GM18858 (cell line): ENCODE measurements around the gene TMX4.

Source experiments
- ATAC-seq: cut with Tn5 transposase; IDR thresholded peaks from one replicate; pipeline ENCODE4 v1.9.1; 2021; ENCODE audit not compliant: unreplicated experiment

TMX4 gene

DNA sequence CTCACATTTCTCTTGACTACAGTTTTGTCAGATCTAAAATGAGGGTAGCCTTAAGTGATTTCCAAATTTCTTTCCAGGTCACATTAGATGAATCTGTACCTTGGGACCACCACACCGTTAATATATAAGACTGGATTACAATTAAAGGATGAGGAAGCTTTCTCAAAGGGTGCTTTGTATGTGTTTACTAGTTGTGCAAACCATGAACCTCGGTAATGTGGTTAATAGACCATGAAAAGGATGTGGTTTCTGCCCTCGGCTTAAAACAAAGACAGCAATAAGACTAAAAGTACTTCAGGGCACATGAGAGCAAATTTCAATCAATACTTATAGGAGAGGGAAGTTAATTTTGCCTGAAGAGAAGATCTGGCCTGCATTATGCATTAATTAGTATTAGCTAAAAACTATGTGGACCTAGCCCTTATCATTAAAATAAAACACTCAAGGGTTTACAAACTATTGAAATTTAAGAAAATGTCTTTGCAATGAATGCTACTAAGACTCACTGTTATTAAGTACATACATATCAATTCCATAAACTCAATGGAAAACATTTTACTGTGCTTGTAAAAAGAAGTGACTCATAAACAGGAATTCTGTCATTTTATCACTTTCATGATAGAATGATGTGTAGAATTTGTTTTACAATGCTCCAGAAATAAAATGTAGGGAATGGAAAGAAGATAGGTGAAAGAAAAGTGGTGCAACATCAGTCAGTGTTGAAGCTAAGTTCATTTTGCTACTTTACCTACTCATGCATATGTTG lies 936 bp upstream of the TMX4 start:
- ATAC-seq: peak; percentile 41

GRCh38 chr20:8019998-8020247 lies 362 bp upstream of the TMX4 start:
- ATAC-seq: no peak

DNA sequence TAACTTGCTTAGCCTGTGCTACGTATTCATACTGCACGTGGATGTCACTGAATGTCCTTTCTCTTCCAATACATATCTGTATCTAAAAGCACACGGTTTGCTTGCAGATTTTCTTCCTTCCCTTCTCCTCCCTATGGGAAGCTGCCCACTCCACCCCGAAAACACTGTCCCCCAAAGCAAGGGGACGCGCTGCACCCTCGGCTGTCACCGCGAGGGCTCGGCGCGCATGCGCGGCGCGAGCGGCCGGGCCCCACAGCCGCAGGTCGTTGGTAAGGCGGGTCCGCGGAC lies 659 bp downstream of the TMX4 start:
- peak; percentile 50 for ATAC-seq

GRCh38 chr20:8012724-8013123 lies 6.8 kb downstream of the TMX4 start:
- no peak for ATAC-seq

DNA sequence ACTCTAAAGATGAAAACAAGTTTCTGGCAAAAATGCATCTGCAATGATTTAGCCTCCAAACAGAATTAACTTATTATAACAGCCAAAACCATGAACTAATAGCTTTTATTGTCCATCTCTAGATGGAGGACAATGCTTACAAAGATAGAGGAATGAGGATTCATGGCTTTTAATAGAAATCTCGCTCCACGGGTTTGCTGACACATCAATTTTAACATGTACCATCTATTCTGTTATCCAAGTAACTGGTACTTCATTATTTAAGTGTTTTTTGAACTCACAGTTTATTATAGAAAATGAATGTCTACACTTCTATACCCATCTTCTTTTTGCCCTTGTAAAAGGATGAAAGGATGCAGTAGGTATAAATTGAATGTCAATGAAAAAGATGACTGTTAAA lies 10.8 kb downstream of the TMX4 start:
- no peak for ATAC-seq

- ATAC-seq: no peak
Observed at GRCh38 chr20:8007490-8007889, 12.1 kb downstream of the TMX4 start.

DNA sequence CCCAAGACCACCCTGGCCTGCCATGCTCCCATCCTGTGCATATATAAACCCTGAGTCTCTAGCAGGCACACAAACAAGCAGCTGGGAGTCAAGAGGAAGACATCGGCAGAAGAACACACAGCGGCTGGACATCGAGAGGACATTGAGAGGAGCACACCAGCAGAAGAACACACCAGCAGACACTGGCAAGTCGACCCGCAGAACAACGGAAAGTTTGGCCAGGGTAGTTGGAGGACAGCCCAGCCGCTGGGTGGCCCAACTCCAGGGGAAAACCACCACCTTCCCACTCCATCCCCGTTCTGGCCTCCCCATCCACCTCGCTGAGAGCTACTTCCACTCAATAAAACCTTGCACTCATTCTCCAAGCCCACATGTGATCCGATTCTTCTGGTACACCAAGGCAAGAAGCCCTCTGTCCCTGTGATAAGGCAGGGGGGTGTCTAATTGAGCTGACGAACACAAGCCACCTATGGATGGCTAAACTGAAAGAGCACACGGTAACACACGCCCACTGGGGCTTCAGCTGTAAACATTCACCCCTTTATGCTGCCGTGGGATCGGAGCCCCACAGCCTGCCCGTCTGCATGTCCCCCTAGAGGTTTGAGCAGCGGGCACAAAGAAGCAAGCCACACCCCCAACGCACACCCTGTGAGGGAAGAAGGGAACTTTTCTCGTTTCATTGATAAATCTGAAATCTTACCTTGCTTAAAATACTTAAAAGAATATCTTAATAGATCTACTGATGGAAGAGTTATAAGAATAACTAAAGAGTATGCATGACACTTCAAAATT lies 13.8 kb downstream of the TMX4 start:
- no peak for ATAC-seq

- no peak for ATAC-seq
Observed at GRCh38 chr20:8005033-8005432, 14.5 kb downstream of the TMX4 start.

- ATAC-seq: no peak
Observed at GRCh38 chr20:8002056-8002455, 17.5 kb downstream of the TMX4 start.

DNA sequence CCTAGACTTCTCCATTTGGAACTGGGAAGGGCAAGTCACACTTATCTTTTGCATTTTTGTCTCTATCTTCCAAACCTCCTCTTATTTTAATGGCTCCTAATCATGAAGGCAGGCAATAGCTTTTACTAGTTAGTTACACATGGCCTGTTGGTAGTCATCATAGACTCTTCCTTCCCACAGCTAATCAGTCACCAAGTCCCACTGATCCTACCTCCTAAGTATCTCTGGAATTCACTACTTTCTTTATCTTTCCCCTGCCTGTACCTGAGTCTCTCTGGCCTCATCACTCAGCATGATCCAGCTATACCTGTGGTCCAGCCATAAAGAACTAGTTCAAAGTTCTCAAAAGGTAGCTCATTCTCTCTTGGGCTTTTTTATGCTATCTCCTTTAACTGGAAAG lies 18.8 kb downstream of the TMX4 start:
- no peak for ATAC-seq

- ATAC-seq: no peak
Observed at GRCh38 chr20:7996898-7997297, 22.7 kb downstream of the TMX4 start.

- ATAC-seq: no peak
Observed at GRCh38 chr20:7994809-7995208, 24.8 kb downstream of the TMX4 start.

GRCh38 chr20:7993703-7994102 lies 25.9 kb downstream of the TMX4 start:
- ATAC-seq: no peak

DNA sequence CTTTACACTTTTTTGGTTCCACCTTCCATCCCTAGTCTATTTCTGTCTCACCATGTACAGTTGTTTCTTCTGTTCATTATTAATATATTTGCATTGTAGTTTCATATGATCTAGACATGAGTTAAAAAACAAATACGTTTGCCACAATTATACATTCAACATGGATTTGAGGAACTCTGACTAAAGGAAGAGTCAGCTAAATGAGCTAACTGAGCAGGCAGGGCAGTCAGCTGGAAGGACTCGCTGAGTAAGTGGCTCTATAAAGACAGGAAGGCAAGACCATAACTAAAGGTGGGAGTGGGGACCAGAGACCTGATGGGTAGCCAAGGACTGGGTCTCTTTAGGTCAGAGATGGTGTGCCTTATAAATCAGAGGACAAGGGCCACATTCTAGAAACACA lies 26.3 kb downstream of the TMX4 start:
- ATAC-seq: no peak

- ATAC-seq: no peak
Observed at GRCh38 chr20:7990385-7990784, 29.2 kb downstream of the TMX4 start.

DNA sequence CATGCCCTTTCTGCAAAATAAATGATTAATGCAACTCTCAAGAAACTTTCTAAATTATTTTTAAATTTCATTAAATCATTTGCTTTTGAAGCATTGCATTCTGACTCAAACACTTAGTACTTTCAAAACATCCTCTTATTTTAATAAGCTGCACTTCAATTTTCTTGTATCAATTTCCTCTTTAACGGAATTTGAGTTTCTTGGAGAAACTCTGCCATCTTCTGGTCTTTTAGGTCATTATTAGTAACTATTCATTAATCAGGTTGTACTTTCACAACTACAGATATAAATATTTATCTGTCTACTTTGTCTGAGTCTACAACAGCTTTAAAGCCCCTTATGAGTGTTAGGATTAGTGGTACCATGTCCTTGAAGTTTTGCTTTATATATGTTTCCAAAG lies 30.2 kb downstream of the TMX4 start:
- no peak for ATAC-seq

DNA sequence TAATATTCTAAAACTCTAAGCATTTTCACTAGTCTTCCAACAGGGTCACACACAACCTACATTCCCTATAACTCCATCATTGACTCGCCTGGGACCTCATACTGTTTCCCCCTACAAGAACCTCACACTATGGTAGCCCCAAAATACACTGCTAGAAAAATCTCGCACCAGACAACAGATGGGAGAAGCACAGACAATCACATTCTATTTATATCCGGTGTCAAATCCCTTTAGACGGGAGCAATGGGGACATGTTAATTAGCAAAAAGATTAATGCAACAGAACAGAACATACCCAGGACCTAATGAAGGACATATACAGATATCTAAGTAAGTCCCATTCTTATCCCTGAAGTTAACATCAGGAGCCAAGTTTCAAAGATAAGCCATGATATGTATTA lies 33.6 kb downstream of the TMX4 start:
- ATAC-seq: no peak

- no peak for ATAC-seq
Observed at GRCh38 chr20:7984192-7984591, 35.4 kb downstream of the TMX4 start.

DNA sequence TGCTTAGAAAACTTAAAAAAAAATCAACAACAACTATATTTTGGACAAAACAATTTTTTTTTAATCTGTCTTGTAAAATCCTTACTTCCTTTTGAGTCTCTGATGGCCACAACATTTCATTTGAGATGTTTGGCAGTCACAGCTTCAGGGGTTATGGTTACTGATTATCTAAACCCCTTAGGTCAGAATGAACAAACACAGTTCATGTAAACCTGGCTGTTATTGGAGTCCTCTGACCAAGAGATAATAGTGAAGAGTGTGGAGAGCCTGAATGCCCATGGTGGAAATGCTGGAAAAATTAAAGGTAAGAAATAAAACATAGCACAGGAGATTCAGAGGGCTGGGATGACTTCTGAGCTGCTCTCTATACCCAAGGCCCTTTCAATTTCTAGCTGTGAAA lies 38.2 kb downstream of the TMX4 start:
- no peak for ATAC-seq

- peak; percentile 80 for ATAC-seq
Observed at GRCh38 chr20:7980332-7981046, 39.1 kb downstream of the TMX4 start.

DNA sequence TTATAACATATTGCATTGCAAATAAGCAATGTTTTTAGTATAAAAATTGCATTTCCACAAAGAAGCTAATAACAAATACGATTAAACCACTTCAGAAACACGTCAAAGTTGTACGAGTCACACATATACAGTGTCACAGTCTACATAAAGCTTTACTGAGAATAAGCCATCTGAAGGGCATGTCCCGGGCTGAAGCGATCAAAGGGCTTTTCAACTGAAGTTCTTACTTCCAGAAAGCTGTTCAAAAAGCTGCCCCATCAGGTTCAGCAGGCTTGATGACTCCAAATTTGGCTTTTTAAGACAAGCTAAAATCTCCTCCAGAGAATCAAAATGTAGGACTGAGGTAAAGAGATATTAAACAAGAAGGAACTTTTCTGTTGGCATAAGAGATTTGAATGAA lies 41.9 kb downstream of the TMX4 start:
- ATAC-seq: no peak

- no peak for ATAC-seq
Observed at GRCh38 chr20:7975851-7976414, 43.6 kb downstream of the TMX4 start.
